Measurements from ENCODE around the gene ASPG.

DNA sequence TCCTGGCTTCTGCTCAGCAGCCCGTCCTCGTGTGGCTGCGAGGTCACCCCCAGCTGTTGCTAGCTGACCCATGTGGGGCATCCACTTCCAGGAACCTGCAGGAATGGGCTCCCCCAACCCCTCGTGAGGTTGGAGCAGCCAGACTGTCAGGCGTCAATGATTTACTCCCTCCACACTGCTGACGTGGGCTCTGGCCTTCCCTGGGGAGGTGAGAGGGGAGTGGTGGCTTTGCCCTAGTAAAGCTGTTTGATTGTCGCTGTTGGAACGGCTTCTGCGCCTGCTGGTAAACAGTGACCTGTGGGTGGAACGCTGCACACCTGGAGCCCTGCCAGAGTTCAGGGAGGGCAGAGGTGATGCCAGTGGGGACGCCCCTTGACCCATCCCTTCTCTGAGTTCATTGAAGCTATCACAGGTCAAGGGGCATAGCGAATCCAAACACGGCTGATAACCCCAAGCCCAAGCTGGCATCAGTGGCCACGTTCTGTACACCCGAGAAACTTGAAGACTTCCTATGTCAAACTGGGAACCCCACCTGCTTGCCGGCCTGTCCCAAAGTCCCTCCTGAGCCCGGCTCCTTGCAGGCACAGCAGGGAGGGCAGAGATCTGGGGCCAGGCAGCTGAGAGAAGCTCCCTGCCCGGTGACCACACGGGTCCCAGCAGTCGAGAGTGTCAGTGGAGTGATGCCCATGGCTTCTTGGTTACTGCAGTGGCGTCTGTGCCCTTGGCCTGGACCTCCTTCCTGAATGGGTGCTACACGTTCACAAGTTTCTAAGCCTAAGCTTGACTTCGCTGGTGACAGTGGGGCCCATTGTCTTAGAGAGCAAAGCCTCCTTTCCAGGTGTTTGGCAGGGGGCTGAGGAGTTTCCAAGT, 2.7 kb downstream of the ASPG start:
- TF ChIP-seq POLR2A (IDR thresholded peaks at IDR 0.05), result no peak
- no peak for TF ChIP-seq CTCF (IDR thresholded peaks at IDR 0.05)

Measured in esophagus squamous epithelium (tissue), 4 donors.